GM19455 (cell line): ENCODE data around the gene STN1.
"Not testable (repeated sequence)": the region's sequence is repeated elsewhere in the genome, so short reads cannot be mapped to it uniquely, and the experiment has no call there.

Experiments
- ATAC-seq: cut with Tn5 transposase; IDR thresholded peaks from one replicate; pipeline ENCODE4 v1.9.1; 2021; ENCODE audit not compliant: unreplicated experiment

STN1 gene

DNA sequence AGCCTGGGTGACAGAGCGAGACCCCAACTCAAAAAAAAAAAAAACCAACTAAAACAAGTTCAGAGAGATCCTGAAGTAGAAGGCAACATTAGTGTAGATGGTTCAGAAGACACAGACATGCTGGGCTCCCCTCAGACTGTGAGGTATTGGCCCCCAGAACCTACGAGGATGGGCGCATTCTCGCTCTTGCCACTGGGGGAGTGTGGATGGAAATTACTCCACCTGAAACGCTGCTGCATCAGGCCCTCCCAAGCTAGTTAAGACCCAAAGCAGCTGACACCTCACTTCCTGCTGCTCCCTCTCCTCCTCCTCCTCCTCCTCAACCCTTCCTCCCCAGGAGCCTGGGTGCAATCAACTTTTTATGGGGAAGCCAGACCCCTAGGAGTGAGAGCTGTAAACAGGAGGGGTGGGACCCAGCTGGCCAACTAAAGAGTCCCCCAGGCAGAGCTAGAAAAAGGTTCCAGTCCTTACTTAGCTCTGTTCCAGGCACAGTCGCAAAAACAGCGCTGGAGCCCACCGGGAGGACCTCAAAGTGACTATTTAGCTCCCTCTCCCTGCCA lies 70.0 kb downstream of the STN1 start:
- no peak for ATAC-seq

DNA sequence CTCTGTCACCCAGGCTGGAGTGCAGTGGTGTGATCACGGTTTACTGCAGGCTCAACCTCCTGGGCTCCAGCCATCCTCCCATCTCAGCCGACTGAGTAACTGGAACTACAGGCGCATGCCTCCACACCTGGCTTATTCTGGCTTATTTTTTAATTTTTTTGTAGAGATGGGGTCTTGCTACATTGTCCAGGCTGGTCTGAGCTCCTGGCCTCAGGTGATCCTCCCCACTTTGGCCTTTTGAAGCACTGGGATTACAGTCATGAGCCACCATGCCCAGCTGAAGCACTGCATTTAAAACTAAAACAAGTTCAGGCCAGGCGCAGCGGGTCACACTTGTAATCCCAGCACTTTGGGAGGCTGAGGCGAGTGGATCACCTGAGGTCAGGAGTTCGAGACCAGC lies 70.6 kb downstream of the STN1 start:
- ATAC-seq, result no peak

DNA sequence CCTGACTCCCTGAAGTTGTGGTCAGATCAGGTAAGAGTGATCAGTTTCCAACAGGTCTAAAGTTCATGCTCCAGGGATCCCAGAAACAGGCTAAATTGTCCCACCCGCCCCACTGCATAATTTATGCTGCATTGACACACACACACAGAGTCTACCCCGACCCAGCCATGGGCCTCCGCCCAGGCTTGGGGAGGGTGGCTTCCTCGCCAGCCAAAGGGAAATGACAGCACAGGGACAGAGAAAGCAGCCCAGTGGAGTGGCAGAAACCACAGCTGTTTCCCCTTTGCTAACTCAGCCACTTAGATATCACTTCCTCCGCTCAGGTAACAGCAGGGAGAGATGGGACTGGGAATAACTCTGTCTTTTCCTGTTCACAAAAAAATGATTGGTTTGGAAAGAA lies 72.0 kb downstream of the STN1 start:
- no peak for ATAC-seq

DNA sequence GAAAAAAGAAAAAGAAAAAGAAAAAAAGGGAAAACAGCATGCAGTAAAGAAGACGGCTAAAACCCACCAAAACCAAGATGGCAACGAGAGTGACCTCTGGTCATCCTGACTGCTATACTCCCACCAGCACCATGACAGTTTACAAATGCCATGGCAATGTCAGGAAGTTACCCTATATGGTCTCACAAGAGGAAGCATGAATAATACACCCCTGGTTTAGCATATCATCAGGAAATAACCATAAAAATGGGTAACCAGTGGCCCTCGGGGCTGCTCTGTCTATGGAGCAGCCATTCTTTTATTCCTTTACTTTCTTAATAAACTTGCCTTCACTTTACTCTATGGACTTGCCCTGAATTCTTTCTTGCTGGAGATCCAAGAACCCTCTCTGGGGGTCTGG lies 72.6 kb downstream of the STN1 start:
- ATAC-seq, result not testable (repeated sequence)

DNA sequence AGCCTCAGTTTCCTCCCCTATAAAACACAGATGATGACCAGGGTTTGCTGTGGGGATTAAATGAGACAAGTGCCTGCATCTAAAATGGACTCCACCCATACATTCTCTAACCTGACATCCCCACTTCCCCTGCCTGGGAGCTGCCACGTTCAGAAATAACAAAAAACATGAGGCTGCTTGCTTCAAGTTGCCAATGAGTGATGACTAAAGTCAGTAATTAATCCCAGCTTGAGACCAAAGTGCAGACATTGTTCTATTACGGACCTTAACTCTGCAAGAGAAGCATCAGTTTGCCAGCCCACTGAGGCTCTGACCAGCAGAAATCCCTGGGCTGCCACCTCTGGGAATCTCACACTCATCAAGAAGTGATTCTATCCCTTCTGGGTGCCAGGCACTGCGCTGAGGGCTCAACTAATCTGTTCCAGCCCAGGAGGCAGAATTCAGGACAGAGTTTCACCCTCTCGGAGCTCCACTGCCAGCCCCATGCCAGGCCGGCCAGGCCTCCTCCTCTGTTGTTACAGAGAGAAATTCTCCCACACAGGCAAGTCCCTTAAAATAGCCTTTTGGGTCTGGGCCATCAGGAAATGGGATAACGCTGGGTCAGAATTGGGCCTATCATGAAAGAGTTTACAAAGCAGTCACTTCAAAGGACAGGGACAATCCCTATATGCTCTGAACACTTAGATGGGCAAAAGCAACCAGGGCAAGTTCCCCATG lies 74.0 kb downstream of the STN1 start:
- ATAC-seq, result no peak

DNA sequence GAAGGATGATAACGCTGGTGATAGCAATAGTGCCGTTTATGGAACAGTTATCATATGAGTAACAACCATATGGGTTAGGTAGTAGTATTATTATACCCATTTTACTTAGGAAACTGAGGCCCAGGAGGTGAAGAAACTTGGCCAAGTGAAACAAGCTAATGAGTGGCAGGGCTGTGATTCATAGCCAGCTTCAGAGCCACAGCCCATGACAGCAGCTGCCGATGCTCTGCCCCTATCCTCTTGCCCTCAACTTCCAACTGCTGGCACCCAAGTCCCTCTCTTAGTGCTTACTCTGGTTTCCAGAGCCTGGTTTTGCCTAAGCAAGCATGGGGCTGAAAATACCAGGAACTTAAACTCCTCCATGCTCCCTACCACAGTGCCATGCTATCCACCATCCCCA lies 74.9 kb downstream of the STN1 start:
- no peak for ATAC-seq

DNA sequence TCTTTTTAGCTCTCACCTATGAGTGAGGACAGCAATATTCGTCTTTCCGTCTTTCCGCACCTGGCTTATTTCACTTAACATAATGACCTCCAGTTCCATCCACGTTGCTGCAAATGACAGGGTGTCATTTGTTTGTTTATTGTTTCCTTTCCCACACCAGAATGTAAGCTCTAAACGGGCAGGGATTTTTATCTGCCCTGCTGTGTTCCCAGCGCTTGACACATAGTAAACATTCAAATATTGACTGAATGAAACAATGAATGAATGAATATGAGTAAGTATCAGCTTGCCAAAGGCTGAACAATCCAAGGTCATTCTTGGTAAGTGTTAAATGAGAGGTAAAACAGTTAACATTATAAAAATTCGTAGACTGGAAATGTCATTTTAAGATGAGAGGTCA lies 75.4 kb downstream of the STN1 start:
- ATAC-seq, result no peak

DNA sequence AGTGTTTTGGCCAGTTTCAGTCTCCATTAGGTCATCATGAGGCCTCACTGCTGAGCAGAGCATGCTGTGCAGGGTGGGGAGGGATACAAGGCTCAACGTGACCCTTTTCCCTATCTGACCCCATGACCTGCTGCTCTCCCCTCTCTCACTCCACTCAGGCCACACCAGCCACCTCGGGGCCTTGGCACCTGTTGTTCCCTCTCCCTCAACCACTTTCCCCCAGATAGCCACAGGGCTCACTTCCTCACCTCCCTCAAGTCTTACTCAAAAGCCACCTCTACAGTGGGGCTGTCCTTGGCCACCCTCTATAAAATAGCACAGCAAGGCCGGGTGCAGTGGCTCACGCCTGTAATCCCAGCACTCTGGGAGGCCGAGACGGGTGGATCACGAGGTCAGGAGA lies 76.5 kb downstream of the STN1 start:
- no peak for ATAC-seq

DNA sequence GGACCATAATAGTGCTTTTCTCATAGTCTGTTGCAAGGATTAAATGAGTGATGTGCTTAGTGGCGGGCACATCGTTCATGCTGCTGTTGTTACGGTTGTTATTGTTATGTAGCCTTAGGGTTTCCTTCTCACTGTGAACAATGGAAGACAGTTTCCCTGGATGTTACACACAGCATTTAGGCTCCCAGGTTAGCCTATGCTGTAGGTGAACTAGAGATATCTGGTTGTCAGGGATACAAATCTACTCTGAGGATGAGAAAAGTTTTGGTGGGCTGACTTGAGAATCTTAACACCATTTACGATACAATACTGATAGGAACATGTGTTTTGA lies 77.3 kb downstream of the STN1 start:
- no peak for ATAC-seq

DNA sequence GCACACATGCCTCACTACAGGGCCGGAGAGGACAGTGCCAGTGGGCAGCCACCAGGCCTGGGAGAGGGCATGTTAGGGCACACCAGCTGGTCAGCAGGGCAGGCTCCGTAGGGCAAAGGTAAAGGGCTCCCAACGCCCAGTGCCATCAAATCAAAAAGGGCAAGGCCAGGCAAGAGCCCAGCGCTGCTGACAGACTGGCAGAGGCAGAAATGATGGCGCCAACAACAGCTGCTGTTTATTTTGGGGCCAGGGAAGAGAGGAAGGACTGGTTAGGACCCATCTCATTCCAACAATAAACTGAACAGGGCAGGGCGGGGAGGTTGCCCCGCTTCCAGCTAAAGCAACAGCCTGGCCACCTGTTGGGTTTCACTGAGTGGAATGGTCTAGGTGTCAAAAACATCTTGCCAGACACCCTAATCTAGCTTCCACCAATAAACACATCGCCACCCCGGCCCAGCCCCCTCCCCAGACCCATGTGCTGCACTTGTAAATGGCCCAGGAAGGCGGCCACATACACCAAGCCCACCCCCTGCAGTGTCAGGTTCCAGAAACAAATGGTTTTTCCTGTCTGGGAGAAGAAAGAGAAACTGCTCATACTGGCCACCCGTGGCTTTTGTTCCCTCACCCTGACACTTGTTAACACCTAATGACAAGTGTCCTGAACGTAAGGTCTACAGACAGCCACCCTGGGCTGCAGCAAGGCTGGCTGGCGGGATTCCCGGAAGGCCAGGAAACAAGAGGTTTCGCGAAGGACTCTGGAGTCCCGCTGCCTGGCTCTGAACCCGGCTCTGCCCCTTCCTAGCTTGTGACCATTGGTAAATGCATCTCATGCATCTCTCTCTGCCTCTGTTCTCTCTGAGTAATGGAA lies 77.9 kb downstream of the STN1 start:
- ATAC-seq, result no peak

DNA sequence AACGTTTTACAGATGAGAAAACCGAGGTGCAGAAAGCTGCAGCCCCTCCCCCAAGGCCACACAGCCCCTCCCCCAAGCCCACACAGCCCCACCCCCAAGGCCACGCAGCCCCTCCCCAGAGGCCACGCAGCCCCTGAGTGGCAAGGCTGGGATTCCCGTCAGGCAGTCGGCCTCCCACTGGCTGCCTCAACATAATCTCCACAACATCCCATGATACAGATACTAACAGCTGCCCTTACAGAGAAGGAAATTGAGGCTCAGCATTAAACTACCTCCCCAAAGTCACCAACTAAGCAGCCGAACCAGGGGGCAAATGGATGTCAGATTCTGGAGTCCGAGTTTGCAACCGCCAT lies 78.5 kb downstream of the STN1 start:
- ATAC-seq, result no peak

DNA sequence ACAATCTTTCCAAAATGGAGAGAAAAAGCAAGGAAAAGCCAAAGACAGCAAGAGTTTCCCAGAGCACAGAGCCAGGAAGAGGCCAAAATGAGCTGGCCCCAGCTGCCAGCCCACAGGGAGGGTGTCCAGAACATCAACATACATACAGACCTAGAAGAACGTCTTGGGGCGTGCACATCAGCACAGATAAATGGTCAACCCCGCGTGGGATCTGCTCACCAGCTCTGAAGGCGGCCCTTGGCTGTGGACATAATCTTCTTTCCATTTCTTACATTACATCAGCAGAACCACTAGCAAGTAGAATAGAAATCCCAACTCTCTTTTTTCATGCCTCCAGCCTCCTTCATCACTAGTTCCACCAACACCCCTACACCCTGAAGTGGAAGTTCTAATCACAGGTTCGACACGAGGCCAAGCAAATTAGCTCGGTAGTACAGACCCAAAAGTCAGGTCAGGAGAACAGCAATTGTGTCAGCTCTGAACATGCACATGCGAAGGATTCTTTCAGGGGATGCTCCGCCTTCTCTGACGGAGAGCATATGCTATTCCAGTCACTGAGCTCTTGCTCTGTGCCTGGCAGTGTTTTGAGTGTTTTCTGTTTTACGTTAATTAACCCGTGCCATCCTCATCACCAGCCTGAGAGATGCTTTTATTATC lies 79.0 kb downstream of the STN1 start:
- ATAC-seq, result no peak

DNA sequence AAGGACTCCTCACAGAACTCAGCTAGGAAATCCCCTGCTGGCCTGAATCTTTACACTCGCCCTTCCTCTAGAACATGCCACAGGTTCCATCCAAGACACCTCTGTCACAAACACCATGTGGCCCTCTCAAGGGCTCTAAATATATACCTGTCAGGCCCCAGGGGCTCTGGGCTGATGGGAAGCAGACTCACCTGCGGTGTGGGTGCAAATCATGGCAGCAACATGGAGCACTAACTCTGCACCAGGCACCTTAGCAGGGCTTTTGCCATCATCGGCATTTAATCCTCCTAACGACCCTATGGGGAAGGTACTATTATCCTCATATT lies 80.0 kb downstream of the STN1 start:
- no peak for ATAC-seq

DNA sequence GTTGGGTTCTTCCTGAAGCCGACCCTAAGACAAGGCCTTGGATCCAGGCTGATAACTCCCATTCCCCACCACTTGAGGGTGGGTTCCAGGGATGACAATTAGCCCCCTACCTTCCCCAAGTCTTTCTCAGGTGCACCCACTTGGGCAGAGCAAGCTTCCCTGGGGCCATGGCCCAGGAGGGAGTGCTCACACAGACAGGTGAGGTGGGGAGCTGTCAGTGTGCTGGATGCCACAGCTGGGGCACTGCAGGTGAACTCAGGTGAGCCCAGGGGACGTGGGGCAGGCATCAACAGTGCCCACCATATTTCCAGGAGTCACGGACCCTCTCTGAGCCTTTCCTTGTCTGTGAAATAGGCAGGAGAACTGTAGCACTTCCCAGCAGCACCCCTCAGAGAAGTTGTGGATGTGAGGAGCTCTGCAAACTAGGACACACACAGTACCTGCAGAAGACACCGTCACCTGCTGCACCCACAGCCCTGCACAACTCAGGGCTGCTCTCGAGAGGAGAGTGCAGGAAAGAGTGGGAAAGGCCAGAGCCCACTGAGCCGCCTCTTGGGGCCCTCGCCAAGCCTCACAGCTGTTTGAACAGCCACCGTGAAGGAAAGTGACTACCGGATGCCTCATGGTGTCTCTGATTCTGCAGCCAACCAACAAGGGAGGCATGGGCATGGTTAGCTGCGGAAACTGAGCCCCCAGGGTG lies 80.5 kb downstream of the STN1 start:
- no peak for ATAC-seq

DNA sequence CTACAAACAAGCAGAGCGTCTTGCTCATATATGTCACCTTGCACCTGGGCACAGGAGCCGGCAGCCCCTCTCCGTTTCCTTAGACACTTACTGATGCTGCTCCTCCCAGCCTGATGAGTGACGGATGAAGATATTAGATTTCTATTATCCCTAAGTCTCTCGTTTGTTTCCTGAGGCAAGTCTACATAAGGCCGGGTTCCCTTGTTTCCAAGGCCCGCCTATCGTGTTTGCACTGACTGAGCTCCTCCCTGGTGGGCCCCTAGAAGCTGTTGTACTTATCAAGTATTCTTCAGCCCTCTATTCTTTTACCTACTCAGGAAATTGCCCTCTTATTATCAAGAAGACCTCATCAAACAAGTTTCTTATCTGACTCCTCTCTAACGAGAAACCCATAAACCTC lies 81.1 kb downstream of the STN1 start:
- ATAC-seq, result no peak

DNA sequence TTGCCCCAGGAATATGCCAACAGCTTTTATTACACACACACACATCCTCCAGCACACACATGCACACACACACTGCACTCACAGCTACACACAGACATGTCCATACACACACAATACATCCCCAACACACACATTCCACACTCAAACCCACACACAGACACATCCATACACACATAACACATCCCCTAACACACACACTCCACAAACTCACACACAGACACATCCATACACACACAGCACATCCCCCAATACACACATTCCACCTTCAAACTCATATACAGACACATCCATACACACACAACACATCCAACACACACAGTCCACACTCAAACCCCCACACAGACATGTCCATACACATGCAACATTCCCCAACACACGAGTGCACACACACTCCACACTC lies 81.7 kb downstream of the STN1 start:
- ATAC-seq, result no peak

DNA sequence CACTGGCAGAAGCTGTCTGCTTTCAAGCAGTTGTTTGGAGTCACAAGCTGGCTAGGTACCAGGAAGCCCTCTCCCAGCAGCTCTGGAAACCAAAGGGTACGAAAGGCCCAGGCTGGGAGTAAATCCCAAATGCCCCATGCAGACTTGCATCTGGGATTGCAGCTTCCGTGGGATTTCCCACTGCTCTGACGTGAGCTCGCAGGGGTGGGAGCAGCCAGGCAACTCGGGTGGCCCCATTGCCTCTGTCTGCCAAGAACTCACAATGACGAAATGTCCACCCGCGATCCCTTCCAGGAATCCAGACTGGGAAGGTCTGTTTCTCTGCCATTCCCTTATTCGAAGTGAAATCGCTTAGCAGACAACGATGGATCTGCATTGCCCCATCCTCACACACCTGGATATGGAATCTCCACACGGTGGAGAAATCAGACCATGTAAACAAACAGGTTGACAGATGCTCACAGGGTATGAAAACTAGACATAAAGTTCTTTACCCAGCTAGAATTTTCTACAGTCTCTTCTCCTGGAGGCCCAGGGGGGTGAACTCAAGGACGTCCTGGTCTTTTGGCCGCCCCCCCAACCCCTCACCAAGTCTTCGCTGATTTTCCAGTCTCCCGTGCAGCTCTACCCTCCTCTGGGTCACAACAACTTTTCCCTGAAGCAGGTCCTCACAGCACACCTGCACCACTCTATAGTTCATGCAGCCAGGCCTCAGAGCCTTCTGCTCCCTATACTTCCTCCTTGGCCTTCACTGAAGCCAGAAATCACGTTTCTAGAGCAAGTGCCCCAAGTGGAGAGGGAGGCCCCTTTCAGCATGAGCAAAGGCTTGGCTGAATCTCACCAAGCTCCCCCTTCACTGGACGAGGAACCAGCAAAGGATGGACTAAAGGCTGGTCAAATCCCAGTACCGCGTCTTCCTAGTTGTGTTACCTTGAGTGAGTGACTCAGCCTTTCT lies 82.6 kb downstream of the STN1 start:
- no peak for ATAC-seq

DNA sequence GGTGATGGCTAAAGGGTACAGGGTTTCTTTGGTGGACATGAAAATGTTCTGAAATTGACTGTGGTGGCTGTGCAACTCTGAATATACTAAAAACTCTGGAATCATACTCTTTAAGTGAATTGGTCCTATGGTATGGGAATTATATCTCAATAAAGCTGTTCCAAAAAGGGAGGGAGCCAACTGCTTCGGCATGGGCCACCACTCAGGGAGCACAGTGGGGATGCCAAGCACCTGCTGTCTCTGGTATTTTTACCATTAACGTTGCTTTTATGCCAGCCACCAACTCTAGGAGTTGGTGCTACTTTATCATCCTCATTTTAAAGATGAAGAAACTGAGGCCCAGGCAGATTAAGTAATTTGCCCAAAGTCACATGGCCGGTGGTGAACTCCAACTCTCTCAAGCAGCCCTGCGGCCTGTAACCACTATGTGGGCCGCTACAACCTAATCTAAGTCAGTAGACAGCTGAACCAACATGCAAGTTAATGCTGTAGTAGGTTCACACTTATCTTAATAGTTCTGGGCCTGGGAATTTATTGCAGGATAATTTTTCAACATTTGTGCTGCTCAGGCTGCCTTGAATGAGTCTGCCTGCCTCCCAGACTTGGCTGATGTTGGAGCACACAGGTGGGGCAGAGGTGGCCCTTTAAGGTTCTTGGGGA lies 83.4 kb downstream of the STN1 start:
- ATAC-seq, result no peak

DNA sequence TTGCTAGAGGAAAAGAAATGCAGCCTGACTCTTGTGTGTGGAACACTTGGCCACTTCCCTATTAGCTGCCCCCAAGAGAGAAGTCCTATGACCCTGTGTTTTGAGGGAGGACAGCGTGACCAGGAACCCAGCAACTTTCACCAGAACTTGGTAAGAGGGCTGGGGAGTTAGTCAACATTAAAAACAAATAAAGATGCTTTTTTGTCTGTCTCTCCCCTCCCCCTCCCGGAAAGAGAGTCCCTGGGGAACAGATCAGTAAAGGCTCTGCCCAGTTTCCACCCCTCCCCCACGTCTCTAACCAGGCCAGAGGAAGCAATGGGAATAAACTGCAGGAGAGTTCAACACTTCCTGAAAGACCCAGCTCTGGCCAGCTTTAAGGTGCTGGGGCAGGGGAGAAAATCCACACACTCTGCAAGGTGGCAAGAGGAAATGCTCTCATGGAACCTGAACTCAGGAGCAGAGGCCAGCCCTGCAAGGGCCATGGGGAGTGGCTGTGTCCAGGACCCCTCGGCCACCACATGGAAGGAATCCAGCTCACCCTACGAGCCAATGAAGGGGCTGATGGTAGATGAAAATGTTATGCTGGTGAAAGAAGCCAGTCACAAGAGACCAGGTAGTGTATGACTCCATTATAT lies 84.1 kb downstream of the STN1 start:
- no peak for ATAC-seq
